ENCODE results near the gene ROPN1B. TPM values are rescaled to one million over a fixed set of nuclear protein-coding genes. Genes with fewer than 3 reads are reported as not detected.
"Not testable (repeated sequence)": the region's sequence is repeated elsewhere in the genome, so short reads cannot be mapped to it uniquely, and the experiment has no call there.

Gene ROPN1B
- total RNA-seq, 2 experiments from 2014 or later = not detected

DNA sequence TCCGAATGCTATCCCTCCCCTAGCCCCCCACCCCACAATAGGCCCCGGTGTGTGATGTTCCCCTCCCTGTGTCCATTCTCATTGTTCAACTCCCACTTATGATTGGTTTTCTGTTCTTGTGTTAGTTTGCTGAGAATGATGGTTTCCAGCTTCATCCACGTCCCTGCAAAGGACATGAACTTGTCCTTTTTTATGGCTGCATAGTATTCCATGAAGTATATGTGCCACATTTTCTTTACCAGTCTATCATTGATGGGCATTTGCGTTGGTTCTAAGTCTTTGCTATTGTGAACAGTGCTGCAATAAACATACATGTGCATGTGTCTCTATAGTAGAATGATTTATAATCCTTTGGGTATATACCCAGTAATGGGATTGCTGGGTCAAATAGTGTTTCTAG is 12.0 kb upstream of the ROPN1B start:
- H3K36me3 Mint-ChIP-seq (ENCODE audit: low read depth); CTCF ChIA-PET; intact Hi-C loops (cut with micrococcal nuclease): not testable (repeated sequence)

DNA sequence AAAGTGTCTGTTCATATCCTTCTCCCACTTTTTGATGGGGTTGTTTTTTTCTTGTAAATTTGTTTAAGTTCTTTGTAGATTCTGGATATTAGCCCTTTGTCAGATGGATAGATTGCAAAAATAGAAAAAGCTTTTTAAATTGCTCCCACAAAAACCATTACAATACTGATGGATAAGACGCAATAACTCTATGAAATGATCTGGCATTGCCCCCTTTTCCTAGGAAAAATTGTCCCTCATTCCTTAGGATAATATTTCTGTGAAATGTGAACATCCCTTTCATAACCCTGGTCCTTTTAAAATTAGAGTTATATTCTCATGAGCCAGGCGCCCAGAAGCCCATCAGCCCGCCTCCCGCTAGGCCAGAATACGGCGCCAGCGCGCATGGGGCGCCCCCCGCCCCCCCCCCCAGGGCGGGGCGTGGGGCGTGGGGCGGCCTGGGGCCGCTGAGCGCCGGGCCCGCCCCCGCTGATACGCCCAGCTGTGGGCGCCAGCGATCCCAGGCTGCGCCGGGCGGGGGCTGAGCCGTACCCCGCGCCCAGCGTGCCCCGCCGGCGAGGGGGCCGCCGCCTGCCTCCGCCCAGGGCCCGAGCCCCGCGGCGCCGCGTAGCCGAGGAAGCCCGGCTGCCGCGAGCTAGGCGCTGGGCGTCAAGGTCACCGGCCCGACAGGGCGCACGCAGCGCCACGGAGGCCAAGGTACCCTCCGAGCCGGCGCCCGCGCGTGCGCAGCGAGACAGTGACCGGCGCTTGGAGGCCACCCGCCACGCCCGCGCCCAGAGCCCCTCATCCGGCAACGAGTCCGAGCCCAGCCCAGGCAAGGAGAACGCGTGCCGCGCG is 11.1 kb upstream of the ROPN1B start:
- DNase-seq = no peak
- H3K27ac Mint-ChIP-seq = no peak overlapping the region
- H3K4me1 Mint-ChIP-seq (ENCODE audit: low read depth) = no peaks in the 10 kb centered on the region
- ATAC-seq = no peak
- intact Hi-C loops (cut with micrococcal nuclease) = no loop called here
- peaks cover 26% of the 10 kb centered on the region for H3K27me3 Mint-ChIP-seq
- H3K9me3 Mint-ChIP-seq = no peaks in the 10 kb centered on the region
- no peak overlapping the region for H3K4me3 Mint-ChIP-seq
- H3K36me3 Mint-ChIP-seq (ENCODE audit: low read depth) = no peaks in the 10 kb centered on the region
- POLR2A ChIA-PET = no interaction called here
- TF ChIP-seq, protein P1, sequence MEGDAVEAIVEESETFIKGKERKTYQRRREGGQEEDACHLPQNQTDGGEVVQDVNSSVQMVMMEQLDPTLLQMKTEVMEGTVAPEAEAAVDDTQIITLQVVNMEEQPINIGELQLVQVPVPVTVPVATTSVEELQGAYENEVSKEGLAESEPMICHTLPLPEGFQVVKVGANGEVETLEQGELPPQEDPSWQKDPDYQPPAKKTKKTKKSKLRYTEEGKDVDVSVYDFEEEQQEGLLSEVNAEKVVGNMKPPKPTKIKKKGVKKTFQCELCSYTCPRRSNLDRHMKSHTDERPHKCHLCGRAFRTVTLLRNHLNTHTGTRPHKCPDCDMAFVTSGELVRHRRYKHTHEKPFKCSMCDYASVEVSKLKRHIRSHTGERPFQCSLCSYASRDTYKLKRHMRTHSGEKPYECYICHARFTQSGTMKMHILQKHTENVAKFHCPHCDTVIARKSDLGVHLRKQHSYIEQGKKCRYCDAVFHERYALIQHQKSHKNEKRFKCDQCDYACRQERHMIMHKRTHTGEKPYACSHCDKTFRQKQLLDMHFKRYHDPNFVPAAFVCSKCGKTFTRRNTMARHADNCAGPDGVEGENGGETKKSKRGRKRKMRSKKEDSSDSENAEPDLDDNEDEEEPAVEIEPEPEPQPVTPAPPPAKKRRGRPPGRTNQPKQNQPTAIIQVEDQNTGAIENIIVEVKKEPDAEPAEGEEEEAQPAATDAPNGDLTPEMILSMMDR (IDR thresholded peaks at IDR 0.05) = no peak
- CTCF ChIA-PET = interaction anchor here (0.5 kb wide), 1 partner anchor 1600 kb away, joined by 3 read pairs; no protein-coding TSS in a partner anchor

More for the DNA sequence above, 12.0 kb upstream of the ROPN1B start:
- ATAC-seq; H3K27ac Mint-ChIP-seq; H3K4me1 Mint-ChIP-seq (ENCODE audit: low read depth); H3K9me3 Mint-ChIP-seq; H3K4me3 Mint-ChIP-seq; POLR2A ChIA-PET; DNase-seq: not testable (repeated sequence)
- peaks cover 30% of the 10 kb centered on the region for H3K27me3 Mint-ChIP-seq

DNA sequence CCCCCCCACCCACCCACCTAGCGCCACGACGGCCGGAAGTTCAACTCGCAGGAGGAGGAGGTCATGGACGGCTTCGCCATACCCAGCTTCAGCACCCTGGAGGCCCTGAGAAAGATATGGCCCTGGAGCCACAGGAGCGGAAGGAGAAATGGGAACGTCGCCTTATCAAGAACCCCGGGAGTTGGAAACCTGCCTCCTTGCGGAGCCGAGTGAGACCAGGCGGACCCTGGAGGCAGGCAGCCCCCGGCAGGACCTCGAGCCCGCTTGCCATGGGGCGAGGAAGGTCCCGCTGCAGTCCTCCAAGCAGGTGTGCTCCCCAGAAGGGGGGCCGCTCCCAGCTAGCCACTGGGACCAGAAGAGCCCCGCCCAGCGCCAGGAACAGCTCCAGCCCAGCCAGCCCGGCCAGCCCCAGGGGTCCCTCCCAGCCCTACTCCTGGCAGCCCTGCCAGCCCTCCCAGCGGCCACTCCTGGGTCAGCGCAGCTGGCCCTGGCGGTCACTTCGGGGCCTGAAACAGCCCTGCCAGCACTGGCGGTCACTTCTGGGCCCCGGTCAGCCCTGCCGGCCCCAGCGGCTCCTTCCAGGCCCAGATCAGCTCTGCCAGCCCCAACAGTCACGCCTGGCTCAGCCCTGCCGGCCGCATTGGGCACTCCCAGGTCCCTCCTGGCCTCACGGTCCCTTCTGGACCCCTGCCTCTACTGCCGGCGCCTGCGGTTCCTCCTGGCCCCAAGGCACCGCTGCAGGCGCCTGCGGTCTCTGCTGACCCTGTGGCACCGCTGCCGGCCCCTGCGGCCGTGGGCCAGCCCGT is 10.3 kb upstream of the ROPN1B start:
- no peaks in the 10 kb centered on the region for H3K9me3 Mint-ChIP-seq
- peaks cover 24% of the 10 kb centered on the region for H3K27me3 Mint-ChIP-seq
- POLR2A ChIA-PET = no interaction called here
- CTCF ChIA-PET = no interaction called here
- intact Hi-C loops (cut with micrococcal nuclease) = no loop called here
- H3K4me3 Mint-ChIP-seq = no peak overlapping the region
- TF ChIP-seq, protein P1 (IDR thresholded peaks at IDR 0.05) = no peak
- H3K27ac Mint-ChIP-seq = no peak overlapping the region
- DNase-seq = no peak
- no peaks in the 10 kb centered on the region for H3K36me3 Mint-ChIP-seq (ENCODE audit: low read depth)
- H3K4me1 Mint-ChIP-seq (ENCODE audit: low read depth) = no peaks in the 10 kb centered on the region
- no peak for ATAC-seq

DNA sequence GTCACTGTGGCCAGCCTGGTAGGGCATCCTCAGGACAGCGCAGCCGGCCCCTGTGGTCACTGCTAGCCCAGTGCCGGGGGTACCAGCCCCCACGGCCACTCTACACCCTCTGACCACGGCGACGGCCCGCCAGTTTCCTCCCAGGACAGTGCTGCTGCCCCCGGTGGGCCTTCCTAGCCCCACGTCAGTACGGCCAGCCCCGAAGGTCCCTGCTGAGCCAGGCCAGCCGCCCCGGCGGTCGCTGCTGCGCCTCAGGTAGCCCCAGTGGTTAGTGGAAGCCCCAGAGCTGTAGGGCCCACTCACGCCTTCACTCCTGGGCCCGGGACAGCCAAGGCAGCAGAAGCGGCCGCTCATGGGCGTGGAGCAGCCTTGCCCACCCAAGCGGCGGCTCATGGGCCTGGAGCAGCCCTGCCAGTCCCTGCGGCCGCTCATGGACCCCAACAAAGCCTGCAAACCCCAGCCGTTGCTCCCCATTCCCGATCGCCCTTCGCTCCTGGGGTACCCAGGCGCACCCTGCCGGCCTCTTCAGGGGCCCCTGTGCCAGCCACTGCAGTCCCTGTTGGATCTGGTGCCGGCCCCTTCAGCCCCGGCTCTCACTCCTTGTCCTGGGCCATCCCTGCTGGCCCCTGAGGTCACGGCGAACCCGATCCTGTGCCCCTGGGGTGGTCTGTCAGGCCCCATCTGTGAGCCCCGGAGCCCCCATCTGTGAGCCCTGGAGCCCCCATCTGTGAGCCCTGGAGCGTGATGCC is 9.5 kb upstream of the ROPN1B start:
- CTCF ChIA-PET = no interaction called here
- intact Hi-C loops (cut with micrococcal nuclease) = no loop called here

DNA sequence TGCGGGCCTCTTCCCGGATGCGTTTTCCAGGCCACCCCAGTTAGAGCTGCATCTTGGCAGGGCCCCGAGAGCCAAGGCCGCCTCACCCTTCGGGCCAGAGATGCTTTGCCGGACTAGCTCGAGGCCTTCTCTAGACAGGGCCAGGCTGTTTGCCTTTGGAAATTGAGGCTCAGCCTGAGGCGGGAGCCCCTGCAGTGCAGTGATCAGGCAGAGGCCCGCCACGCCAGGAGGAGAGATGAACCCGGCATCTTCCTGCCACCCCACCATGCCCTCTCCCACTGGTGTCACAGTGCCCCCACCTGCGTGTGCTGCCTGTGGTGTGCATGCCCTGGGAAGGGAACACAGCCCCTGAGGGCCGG is 8.9 kb upstream of the ROPN1B start:
- Mint-ChIP-seq H3K4me3 (no peak overlapping the region), H3K9me3 (no peaks in the 10 kb centered on the region), H3K27ac (no peak overlapping the region), H3K27me3 (peaks cover 19% of the 10 kb centered on the region), H3K4me1 (ENCODE audit: low read depth) (no peaks in the 10 kb centered on the region), H3K36me3 (ENCODE audit: low read depth) (no peaks in the 10 kb centered on the region)
- ChIA-PET POLR2A (no interaction called here), CTCF (no interaction called here)
- ATAC-seq (no peak), DNase-seq (no peak)
- intact Hi-C loops (cut with micrococcal nuclease) = no loop called here
- TF ChIP-seq, protein P1 (IDR thresholded peaks at IDR 0.05) = no peak

More for the DNA sequence above, 9.5 kb upstream of the ROPN1B start:
- DNase-seq (no peak), ATAC-seq (no peak)
- Mint-ChIP-seq H3K27ac (no peak overlapping the region), H3K4me3 (no peak overlapping the region), H3K36me3 (ENCODE audit: low read depth) (no peaks in the 10 kb centered on the region), H3K9me3 (no peaks in the 10 kb centered on the region), H3K27me3 (peaks cover 20% of the 10 kb centered on the region), H3K4me1 (ENCODE audit: low read depth) (no peaks in the 10 kb centered on the region)
- POLR2A ChIA-PET = no interaction called here
- TF ChIP-seq, protein P1 (IDR thresholded peaks at IDR 0.05) = no peak
